Left renal cortex interstitium (tissue), 4 donors: ENCODE measurements around the gene SNAP47. TPM values are rescaled to one million over a fixed set of nuclear protein-coding genes. Genes with fewer than 3 reads are reported as not detected.

Source experiments
- polyA plus RNA-seq, 4 donors: library from polyadenylated mRNA; unstranded; fragments of 120-200 nt; gene quantifications; one replicate each; pipeline ENCODE4 v1.2.1, GENCODE V29; 2013; ENCODE audit not compliant: insufficient read length in 4 of 4

Gene SNAP47
- polyA plus RNA-seq, 4 donors: 40.0 to 48.3 (median 44.6) TPM

Other genes with a start within 250 kb of the SNAP47 start
- 10 to 100 TPM; 14.2 to 15.8 (median 14.9) TPM for gene ZNF678, start 171.9 kb upstream of the SNAP47 start, polyA plus RNA-seq
- gene JMJD4, start 133 bp upstream of the SNAP47 start, polyA plus RNA-seq: 10 to 100 TPM; 15.7 to 22.4 (median 19.1) TPM
- gene PRSS38, start 80.2 kb downstream of the SNAP47 start, polyA plus RNA-seq: not detected
- 1 to 10 TPM; 1.3 to 1.8 (median 1.6) TPM for gene WNT9A, start 212.5 kb downstream of the SNAP47 start, polyA plus RNA-seq